SK-N-SH treated with all-trans-retinoic acid at 6 μM for 48 hours (cell line): Measurements from ENCODE around the gene LPIN1.

Experiments
- ARNTL ChIP-seq: fragments of 450-650 bp; formaldehyde crosslinking; IDR thresholded peaks from 2 replicates; pipeline ENCODE4 v1.5.0; 2020; ENCODE audit warnings: low read depth, mild to moderate bottlenecking, moderate library complexity, borderline replicate concordance
- TOX ChIP-seq: fragments of 250-450 bp; sonication (Bioruptor Pico); IDR thresholded peaks from 2 replicates; pipeline ENCODE4 v1.8.0; 2021; ENCODE audit warnings: mild to moderate bottlenecking, moderate library complexity, borderline replicate concordance
- ZFP30 ChIP-seq: fragments of 450-650 bp; formaldehyde crosslinking; IDR thresholded peaks from 2 replicates; pipeline ENCODE4 v1.5.0; 2022; ENCODE audit warnings: mild to moderate bottlenecking, moderate library complexity
- TF ChIP-seq, protein P1 (sequence below): fragments of 250-450 bp; sonication (Bioruptor Pico); IDR thresholded peaks from 2 replicates; pipeline ENCODE4 v1.5.1; 2020; ENCODE audit warnings: low read depth, mild to moderate bottlenecking, moderate library complexity

DNA sequence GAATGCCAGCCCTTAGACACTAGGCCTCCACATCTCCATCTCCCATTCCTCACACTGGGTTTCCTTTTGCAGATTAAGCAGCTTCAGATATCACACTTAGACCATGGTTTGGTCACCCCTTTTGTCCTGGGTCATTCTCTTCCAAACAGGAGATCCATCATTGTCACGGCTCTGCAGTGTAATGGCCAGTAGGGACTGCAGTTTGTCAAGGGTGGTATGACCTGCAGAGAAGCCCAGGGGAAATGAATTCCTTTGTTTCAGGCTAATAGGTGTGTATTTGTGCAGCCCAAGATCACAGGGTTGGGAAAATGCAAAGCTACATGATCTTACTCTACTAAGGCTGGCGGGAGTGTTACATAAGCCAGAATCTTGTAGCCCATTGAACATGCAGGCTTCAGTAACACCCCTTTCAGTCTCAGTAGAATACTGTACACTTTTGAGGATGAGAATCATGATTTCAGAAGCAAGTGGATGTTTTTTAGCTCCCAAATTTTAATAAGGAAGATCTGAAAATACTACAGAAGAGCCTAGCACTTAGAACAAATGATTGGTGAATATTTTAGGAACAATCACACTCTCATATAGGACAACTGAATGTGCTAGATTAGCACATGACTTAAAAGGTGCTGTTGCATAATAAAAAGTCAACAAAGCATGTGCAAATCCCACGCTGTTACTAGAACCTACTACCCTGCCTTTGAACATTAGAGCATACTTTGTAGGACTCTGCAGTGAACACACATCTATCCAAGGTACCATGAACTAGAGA is 24.0 kb upstream of the LPIN1 start:
- TF ChIP-seq ARNTL (CRISPR knock-in tag) (no peak), ZFP30 (CRISPR knock-in tag) (no peak), TOX (CRISPR knock-in tag) (no peak)
- TF ChIP-seq, protein P1, sequence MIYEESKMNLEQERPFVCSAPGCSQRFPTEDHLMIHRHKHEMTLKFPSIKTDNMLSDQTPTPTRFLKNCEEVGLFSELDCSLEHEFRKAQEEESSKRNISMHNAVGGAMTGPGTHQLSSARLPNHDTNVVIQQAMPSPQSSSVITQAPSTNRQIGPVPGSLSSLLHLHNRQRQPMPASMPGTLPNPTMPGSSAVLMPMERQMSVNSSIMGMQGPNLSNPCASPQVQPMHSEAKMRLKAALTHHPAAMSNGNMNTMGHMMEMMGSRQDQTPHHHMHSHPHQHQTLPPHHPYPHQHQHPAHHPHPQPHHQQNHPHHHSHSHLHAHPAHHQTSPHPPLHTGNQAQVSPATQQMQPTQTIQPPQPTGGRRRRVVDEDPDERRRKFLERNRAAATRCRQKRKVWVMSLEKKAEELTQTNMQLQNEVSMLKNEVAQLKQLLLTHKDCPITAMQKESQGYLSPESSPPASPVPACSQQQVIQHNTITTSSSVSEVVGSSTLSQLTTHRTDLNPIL (CRISPR knock-in tag), result no peak
